H1 (cell line): ENCODE data around the gene TMEM63C.
A peak's percentile ranks its signal among the peaks of the same experiment; 100 is the strongest.

ENCODE experiments used
- ATF2 ChIP-seq: IDR thresholded peaks from 2 replicates; pipeline ENCODE4 v1.6.1; 2012; ENCODE audit warnings: low read length, inconsistent platforms
- CTCF ChIP-seq, 3 experiments: IDR thresholded peaks; 1 replicate in 2 of 3; 2 replicates in 1 of 3; pipeline versions ENCODE4 v1.5.1 to v1.6.1; 2011; ENCODE audit warnings: low read length in 3 of 3, mild to moderate bottlenecking in 3 of 3, inconsistent platforms in 2 of 3, low read depth in 1 of 3, moderate library complexity in 1 of 3; ENCODE audit not compliant: insufficient read depth in 1 of 3; ENCODE audit errors: control extremely low read depth in 1 of 3
- EZH2 ChIP-seq: fragments of 200-600 bp; sonication (generic); IDR thresholded peaks from 2 replicates; pipeline ENCODE4 v1.7.1; 2012; ENCODE audit warnings: low read depth, mild to moderate bottlenecking, moderate library complexity, low read length, inconsistent platforms; ENCODE audit not compliant: severe bottlenecking
- JUN ChIP-seq: IDR thresholded peaks from 2 replicates; pipeline ENCODE4 v1.6.1; 2011; ENCODE audit warnings: low read depth, mild to moderate bottlenecking, improper control_type of control experiment, low read length
- MAX ChIP-seq: IDR thresholded peaks from 2 replicates; pipeline ENCODE4 v1.6.1; 2012; ENCODE audit warnings: inconsistent platforms
- POLR2AphosphoS5 ChIP-seq: IDR thresholded peaks from 2 replicates; pipeline ENCODE4 v1.6.1; 2011; ENCODE audit warnings: low read depth, low read length
- RAD21 ChIP-seq, 2 experiments: IDR thresholded peaks in 1 of 2; conservative IDR thresholded peaks in 1 of 2; 2 replicates each; pipeline ENCODE4 v1.6.1; 2011; ENCODE audit warnings: low read depth in 2 of 2, low read length in 2 of 2, improper control_type of control experiment in 1 of 2, inconsistent platforms in 1 of 2, mild to moderate bottlenecking in 1 of 2, moderate library complexity in 1 of 2

GRCh38 chr14:77270361-77271112, 88.9 kb downstream of the TMEM63C start:
- TF ChIP-seq MAX, result peak; percentile 71; the same call in 1 of the 2 replicates
- no peak for TF ChIP-seq POLR2AphosphoS5
- no peak for TF ChIP-seq CTCF (IDR thresholded peaks at IDR 0.05; ENCODE audit: control extremely low read depth in 1 of 3, insufficient read depth in 1 of 3, low read depth in 1 of 3, low read length in 3 of 3)
- TF ChIP-seq EZH2, result peak; percentile 92
- TF ChIP-seq RAD21 (IDR thresholded peaks at IDR 0.05 in 1 of 2, conservative IDR thresholded peaks at IDR 0.05 in 1 of 2; ENCODE audit: low read depth in 2 of 2, low read length in 2 of 2), result no peak
- TF ChIP-seq JUN, result no peak
- no peak for TF ChIP-seq ATF2
